Upper lobe of right lung (tissue), 1 donor: ENCODE results near the gene GABARAP. TPM values are rescaled to one million over a fixed set of nuclear protein-coding genes. Genes with fewer than 3 reads are reported as not detected.
A peak's percentile ranks its signal among the peaks of the same experiment; 100 is the strongest.

Source experiments
- ATAC-seq: fragments of 200-7000 bp; cut with Tn5 transposase; one replicate; pipeline ENCODE4 v1.9.1; 2020; ENCODE audit warnings: mild to moderate bottlenecking, moderate library complexity
- DNase-seq: peaks from one replicate; pipeline ENCODE4 v3.0.0-alpha.2; 2020
- H3K27ac ChIP-seq: fragments of 200-600 bp; one replicate; pipeline ENCODE4 v1.8.0; 2022
- H3K27me3 ChIP-seq: fragments of 200-600 bp; one replicate; pipeline ENCODE4 v1.8.0; 2022; ENCODE audit warnings: mild to moderate bottlenecking
- H3K36me3 ChIP-seq: fragments of 200-600 bp; one replicate; pipeline ENCODE4 v1.8.0; 2022
- H3K4me1 ChIP-seq: fragments of 200-600 bp; one replicate; pipeline ENCODE4 v1.8.0; 2022
- H3K4me3 ChIP-seq: fragments of 200-600 bp; one replicate; pipeline ENCODE4 v1.8.0; 2022; ENCODE audit warnings: mild to moderate bottlenecking
- H3K9me3 ChIP-seq: fragments of 200-600 bp; one replicate; pipeline ENCODE4 v1.8.0; 2022
- CTCF ChIP-seq: fragments of 200-600 bp; IDR thresholded peaks from one replicate; pipeline ENCODE4 v1.8.0; 2022; ENCODE audit warnings: antibody characterized with exemption
- intact Hi-C: fragments of 100-400 bp; cut with DNase I; formaldehyde crosslinking; loops from one replicate; pipeline ENCODE4 v1.11.0; 2022
- total RNA-seq: library from RNA; stranded (reverse); fragmentation: NEBNext Ultra II Directional; extraction: Animal tissue kit (Norgen Biotek cat#: 25700); gene quantifications from one replicate; pipeline ENCODE4 v1.2.1, GENCODE V29; 2021
- donor health status: DM: no; HTN: yes; CAD: no; lungs with severe emphysema.

Gene GABARAP
- total RNA-seq, 1 donor from 2014 or later = 547 TPM

GRCh38 chr17:7211491-7212273 is 30.6 kb downstream of the GABARAP start:
- Histone ChIP-seq H3K36me3 (no peaks in the 10 kb centered on the region), H3K27ac (no peak overlapping the region), H3K27me3 (no peaks in the 10 kb centered on the region), H3K4me1 (peaks cover 23% of the 10 kb centered on the region), H3K4me3 (no peak overlapping the region), H3K9me3 (no peaks in the 10 kb centered on the region)
- DNase-seq (no peak), ATAC-seq (no peak)
- no peak for TF ChIP-seq CTCF
- intact Hi-C loops = no loop called here

GRCh38 chr17:7208754-7209460 is 33.3 kb downstream of the GABARAP start:
- ATAC-seq (no peak), DNase-seq (no peak)
- TF ChIP-seq CTCF = no peak
- H3K4me3 ChIP-seq = no peak overlapping the region
- H3K27me3 ChIP-seq = no peaks in the 10 kb centered on the region
- peaks cover 8% of the 10 kb centered on the region for H3K4me1 ChIP-seq
- no peaks in the 10 kb centered on the region for H3K9me3 ChIP-seq
- no peak overlapping the region for H3K27ac ChIP-seq
- no peaks in the 10 kb centered on the region for H3K36me3 ChIP-seq
- intact Hi-C loops = no loop called here

GRCh38 chr17:7208027-7208571 is 34.1 kb downstream of the GABARAP start:
- intact Hi-C loops = no loop called here
- Histone ChIP-seq H3K27ac (no peak overlapping the region), H3K9me3 (no peaks in the 10 kb centered on the region), H3K36me3 (peaks cover under 1% of the 10 kb centered on the region), H3K4me3 (no peak overlapping the region), H3K27me3 (no peaks in the 10 kb centered on the region), H3K4me1 (peaks cover 8% of the 10 kb centered on the region)
- DNase-seq (no peak), ATAC-seq (no peak)
- TF ChIP-seq CTCF = no peak

- DNase-seq (no peak), ATAC-seq (no peak)
- Histone ChIP-seq H3K4me1 (peaks cover 8% of the 10 kb centered on the region), H3K4me3 (no peak overlapping the region), H3K27me3 (no peaks in the 10 kb centered on the region), H3K27ac (no peak overlapping the region), H3K36me3 (peaks cover 8% of the 10 kb centered on the region), H3K9me3 (no peaks in the 10 kb centered on the region)
- intact Hi-C loops = no loop called here
- no peak for TF ChIP-seq CTCF
These were observed 34.9 kb downstream of the GABARAP start for GRCh38 chr17:7207120-7208001.

- ATAC-seq (no peak), DNase-seq (no peak)
- Histone ChIP-seq H3K27me3 (no peaks in the 10 kb centered on the region), H3K9me3 (no peaks in the 10 kb centered on the region), H3K4me1 (peaks cover 8% of the 10 kb centered on the region), H3K36me3 (peaks cover 13% of the 10 kb centered on the region), H3K27ac (peak overlapping the region; percentile 3), H3K4me3 (peak overlapping the region; percentile 55)
- intact Hi-C loops = no loop called here
- TF ChIP-seq CTCF = no peak
These were observed 36.7 kb downstream of the GABARAP start for GRCh38 chr17:7205561-7205960.
